CD14-positive monocyte (primary cell): Measurements from ENCODE around the gene BUD31. TPM values are rescaled to one million over a fixed set of nuclear protein-coding genes. Genes with fewer than 3 reads are reported as not detected.

Experiments used
- DNase-seq, 3 donors: peaks; one replicate each; pipeline ENCODE4 v3.0.0-alpha.2; 2011 to 2022
- H2AFZ ChIP-seq: 2 replicates; pipeline ENCODE4 v1.6.0; 2012; ENCODE audit warnings: mild to moderate bottlenecking, low read depth, low read length, inconsistent platforms; ENCODE audit not compliant: insufficient read depth, poor library complexity, severe bottlenecking
- H3K27ac ChIP-seq, 2 donors: 1 replicate in 1 of 2; 2 replicates in 1 of 2; pipeline ENCODE4 v1.5.1; 2012 to 2013; ENCODE audit warnings: low read length in 2 of 2, control low read depth in 1 of 2, inconsistent platforms in 1 of 2, low read depth in 1 of 2, mild to moderate bottlenecking in 1 of 2
- H3K27me3 ChIP-seq, 2 donors: one replicate each; pipeline versions ENCODE4 v1.6.0 to v1.6.1; 2011 to 2013; ENCODE audit warnings: low read length in 2 of 2; ENCODE audit not compliant: control insufficient read depth in 2 of 2, insufficient read depth in 2 of 2
- H3K36me3 ChIP-seq, 2 donors: replicated peaks in 1 of 2; 1 replicate in 1 of 2; 2 replicates in 1 of 2; pipeline versions ENCODE4 v1.5.1 to v1.6.1; 2012 to 2013; ENCODE audit warnings: low read length in 2 of 2, control low read depth in 1 of 2, inconsistent platforms in 1 of 2, mild to moderate bottlenecking in 1 of 2; ENCODE audit not compliant: insufficient read depth in 2 of 2, control insufficient read depth in 1 of 2
- H3K4me1 ChIP-seq, 2 donors: 1 replicate in 1 of 2; 2 replicates in 1 of 2; pipeline versions ENCODE4 v1.5.1 to v1.6.1; 2012 to 2013; ENCODE audit warnings: low read length in 2 of 2, control low read depth in 1 of 2, inconsistent platforms in 1 of 2, mild to moderate bottlenecking in 1 of 2, moderate library complexity in 1 of 2; ENCODE audit not compliant: insufficient read depth in 2 of 2, control insufficient read depth in 1 of 2
- H3K4me2 ChIP-seq: replicated peaks from 2 replicates; pipeline ENCODE3; 2012; ENCODE audit warnings: low read length, moderate library complexity, mild to moderate bottlenecking; ENCODE audit not compliant: poor library complexity, severe bottlenecking; ENCODE audit errors: extremely low read depth
- H3K4me3 ChIP-seq, 3 experiments: fragments of 200-600 bp in 1 of 3; sonication (generic) in 1 of 3; replicated peaks in 1 of 3; 1 replicate in 2 of 3; 2 replicates in 1 of 3; pipeline ENCODE4 v1.5.1; 2011 to 2013; ENCODE audit warnings: low read length in 3 of 3, mild to moderate bottlenecking in 3 of 3, control low read depth in 2 of 3, low read depth in 2 of 3, inconsistent platforms in 1 of 3, moderate library complexity in 1 of 3
- H3K79me2 ChIP-seq: 2 replicates; pipeline ENCODE4 v1.6.0; 2012; ENCODE audit warnings: mild to moderate bottlenecking, control low read depth, inconsistent platforms, low read length, moderate library complexity; ENCODE audit not compliant: insufficient read depth
- H3K9ac ChIP-seq: 2 replicates; pipeline ENCODE4 v1.6.0; 2017; ENCODE audit warnings: low read length, mild to moderate bottlenecking; ENCODE audit not compliant: insufficient read depth, poor library complexity, severe bottlenecking
- H3K9me3 ChIP-seq, 2 donors: replicated peaks in 1 of 2; 1 replicate in 1 of 2; 2 replicates in 1 of 2; pipeline versions ENCODE4 v1.5.1 to v1.6.1; 2012 to 2013; ENCODE audit warnings: low read length in 2 of 2, control low read depth in 1 of 2; ENCODE audit not compliant: control insufficient read depth in 1 of 2, insufficient read depth in 1 of 2
- H4K20me1 ChIP-seq: 2 replicates; pipeline ENCODE4 v1.6.0; 2012; ENCODE audit warnings: mild to moderate bottlenecking, low read length, control low read depth, moderate library complexity; ENCODE audit not compliant: insufficient read depth
- H3K27ac Mint-ChIP-seq, 7 donors: one replicate each; pipeline ENCODE4 v1.8.0; 2020; ENCODE audit warnings: mild to moderate bottlenecking in 7 of 7, mixed read lengths in 7 of 7, moderate library complexity in 6 of 7, inconsistent platforms in 2 of 7
- H3K27me3 Mint-ChIP-seq, 3 donors: one replicate each; pipeline ENCODE4 v1.8.0; 2021 to 2022; ENCODE audit warnings: low read depth in 3 of 3, mild to moderate bottlenecking in 3 of 3, mixed read lengths in 3 of 3, moderate library complexity in 3 of 3, inconsistent platforms in 1 of 3
- H3K36me3 Mint-ChIP-seq, 2 donors: one replicate each; pipeline ENCODE4 v1.8.0; 2020; ENCODE audit warnings: mixed read lengths in 2 of 2, inconsistent platforms in 1 of 2, mild to moderate bottlenecking in 1 of 2
- H3K4me1 Mint-ChIP-seq: one replicate; pipeline ENCODE4 v1.8.0; 2020; ENCODE audit warnings: mild to moderate bottlenecking, mixed read lengths
- H3K4me3 Mint-ChIP-seq, 2 donors: one replicate each; pipeline ENCODE4 v1.8.0; 2020; ENCODE audit warnings: mild to moderate bottlenecking in 2 of 2, mixed read lengths in 2 of 2, moderate library complexity in 1 of 2
- H3K9me3 Mint-ChIP-seq, 7 donors: one replicate each; pipeline ENCODE4 v1.8.0; 2020 to 2022; ENCODE audit warnings: mixed read lengths in 7 of 7, mild to moderate bottlenecking in 6 of 7, moderate library complexity in 6 of 7, inconsistent platforms in 2 of 7
- CTCF ChIP-seq: fragments of 200-600 bp; IDR thresholded peaks from one replicate; pipeline ENCODE4 v1.8.0; 2022; ENCODE audit warnings: antibody characterized with exemption, mild to moderate bottlenecking
- WGBS: methylation state at CpG from one replicate; pipeline ENCODE4 v1.1.5; 2013; ENCODE audit warnings: missing lambda C conversion rate; ENCODE audit not compliant: insufficient coverage; 5-methylcytosine and 5-hydroxymethylcytosine counted together
- intact Hi-C, 2 donors: fragments of 100-400 bp; cut with micrococcal nuclease; formaldehyde crosslinking; loops; one replicate each; pipeline versions ENCODE4 v1.15.0 to v1.15.1; 2023
- polyA plus RNA-seq, 3 donors: library from polyadenylated mRNA; depleted of rRNA in 1 of 3; unstranded in 2 of 3; stranded (reverse) in 1 of 3; fragments of 300-500 nt in 2 of 3; fragments of >200 nt in 1 of 3; fragmentation: Illumina TruSeq in 2 of 3; gene quantifications; 1 replicate in 2 of 3; 2 replicates in 1 of 3; pipeline ENCODE4 v1.2.3, GENCODE V29; 2012 to 2021

The BUD31 gene
- polyA plus RNA-seq, 3 donors: 34.3 to 256 (median 241) TPM

- Histone ChIP-seq H3K4me2 (no peak overlapping the region), H3K27ac (no peak overlapping the region), H3K79me2 (no peaks in the 10 kb centered on the region), H4K20me1 (peaks cover 25% of the 10 kb centered on the region), H3K27me3 (no peaks in the 10 kb centered on the region), H2AFZ (no peak overlapping the region), H3K36me3 (peaks cover 66 to 87% of the 10 kb centered on the region in 2 donors), H3K4me3 (no peak overlapping the region), H3K9me3 (no peaks in the 10 kb centered on the region), H3K9ac (no peak overlapping the region), H3K4me1 (no peaks in the 10 kb centered on the region)
- peaks cover 70 to 85% of the 10 kb centered on the region in 2 donors for H3K36me3 Mint-ChIP-seq
- TF ChIP-seq CTCF: no peak
- peaks cover 0 to 2% (median 0%) of the 10 kb centered on the region in 7 donors for H3K9me3 Mint-ChIP-seq
- H3K27ac Mint-ChIP-seq: peak overlapping the region in 2 of 7 donors; percentile 33 to 72
- intact Hi-C loops: no loop called here
- no peak for DNase-seq
- H3K27me3 Mint-ChIP-seq: peaks cover 0 to 2% (median 0%) of the 10 kb centered on the region in 3 donors
- no peak overlapping the region for H3K4me3 Mint-ChIP-seq
- H3K4me1 Mint-ChIP-seq: no peaks in the 10 kb centered on the region
- 96% methylated on average over 9 of the region's 11 CpGs for WGBS
Measured at GRCh38 chr7:99422186-99422585, 13.4 kb downstream of the BUD31 start.

GRCh38 chr7:99422625-99423024 is 13.9 kb downstream of the BUD31 start:
- no peak for TF ChIP-seq CTCF
- H3K9ac ChIP-seq: no peak overlapping the region
- H3K9me3 Mint-ChIP-seq: peaks cover 0 to 2% (median 0%) of the 10 kb centered on the region in 7 donors
- H3K4me3 ChIP-seq: no peak overlapping the region
- H3K9me3 ChIP-seq: no peaks in the 10 kb centered on the region
- H3K27me3 Mint-ChIP-seq: peaks cover 0 to 2% (median 0%) of the 10 kb centered on the region in 3 donors
- H3K79me2 ChIP-seq: no peaks in the 10 kb centered on the region
- H3K4me1 ChIP-seq: no peaks in the 10 kb centered on the region
- no peaks in the 10 kb centered on the region for H3K4me1 Mint-ChIP-seq
- intact Hi-C loops: no loop called here
- peaks cover 66 to 81% of the 10 kb centered on the region in 2 donors for H3K36me3 Mint-ChIP-seq
- H3K4me3 Mint-ChIP-seq: no peak overlapping the region
- no peak overlapping the region for H3K27ac Mint-ChIP-seq
- DNase-seq: no peak
- H3K4me2 ChIP-seq: no peak overlapping the region
- H3K36me3 ChIP-seq: peaks cover 62 to 83% of the 10 kb centered on the region in 2 donors
- no peaks in the 10 kb centered on the region for H3K27me3 ChIP-seq
- H3K27ac ChIP-seq: no peak overlapping the region
- WGBS: 87% methylated on average over 3 of the region's 5 CpGs
- peaks cover 25% of the 10 kb centered on the region for H4K20me1 ChIP-seq
- H2AFZ ChIP-seq: no peak overlapping the region
